HG03520 (cell line): Measurements from ENCODE around the gene GIPC1.
"Not testable (repeated sequence)": the region's sequence is repeated elsewhere in the genome, so short reads cannot be mapped to it uniquely, and the experiment has no call there.

Experiments
- ATAC-seq: cut with Tn5 transposase; IDR thresholded peaks from one replicate; pipeline ENCODE4 v1.9.1; 2021; ENCODE audit warnings: mild to moderate bottlenecking, moderate library complexity; ENCODE audit not compliant: unreplicated experiment

GIPC1 gene

GRCh38 chr19:14473073-14473977 lies 22.6 kb downstream of the GIPC1 start:
- no peak for ATAC-seq

GRCh38 chr19:14472202-14472938 lies 23.6 kb downstream of the GIPC1 start:
- ATAC-seq: no peak

- no peak for ATAC-seq
Measured at GRCh38 chr19:14471436-14472187, 24.3 kb downstream of the GIPC1 start.

GRCh38 chr19:14470031-14470876 lies 25.7 kb downstream of the GIPC1 start:
- no peak for ATAC-seq

- no peak for ATAC-seq
Measured at GRCh38 chr19:14467816-14468215, 28.1 kb downstream of the GIPC1 start.

GRCh38 chr19:14467391-14467790 lies 28.5 kb downstream of the GIPC1 start:
- ATAC-seq: no peak

GRCh38 chr19:14463747-14464146 lies 32.2 kb downstream of the GIPC1 start:
- no peak for ATAC-seq

GRCh38 chr19:14462401-14462800 lies 33.5 kb downstream of the GIPC1 start:
- not testable (repeated sequence) for ATAC-seq

- ATAC-seq: no peak
Measured at GRCh38 chr19:14460935-14461334, 35.0 kb downstream of the GIPC1 start.

- ATAC-seq: no peak
Measured at GRCh38 chr19:14459703-14460102, 36.2 kb downstream of the GIPC1 start.

- ATAC-seq: not testable (repeated sequence)
Measured at GRCh38 chr19:14452303-14452702, 43.6 kb downstream of the GIPC1 start.

GRCh38 chr19:14450876-14451275 lies 45.1 kb downstream of the GIPC1 start:
- no peak for ATAC-seq

- no peak for ATAC-seq
Measured at GRCh38 chr19:14450168-14450874, 45.6 kb downstream of the GIPC1 start.

GRCh38 chr19:14449321-14449720 lies 46.6 kb downstream of the GIPC1 start:
- ATAC-seq: no peak

GRCh38 chr19:14446336-14447036 lies 49.4 kb downstream of the GIPC1 start:
- ATAC-seq: no peak

- ATAC-seq: no peak
Measured at GRCh38 chr19:14443632-14444216, 52.2 kb downstream of the GIPC1 start.

GRCh38 chr19:14442891-14443631 lies 52.9 kb downstream of the GIPC1 start:
- no peak for ATAC-seq
